HG03108 (cell line): Measurements from ENCODE around the gene S100A9.
"Not testable (repeated sequence)": the region's sequence is repeated elsewhere in the genome, so short reads cannot be mapped to it uniquely, and the experiment has no call there.

ENCODE experiments used
- ATAC-seq: cut with Tn5 transposase; IDR thresholded peaks from one replicate; pipeline ENCODE4 v1.9.1; 2021; ENCODE audit warnings: moderate library complexity; ENCODE audit not compliant: unreplicated experiment

The S100A9 gene

GRCh38 chr1:153403421-153404085, 45.9 kb downstream of the S100A9 start:
- ATAC-seq: no peak

- no peak for ATAC-seq
These were observed 46.5 kb downstream of the S100A9 start for GRCh38 chr1:153404086-153404635.

GRCh38 chr1:153404768-153405167, 47.1 kb downstream of the S100A9 start:
- ATAC-seq: no peak

GRCh38 chr1:153405825-153406599, 48.4 kb downstream of the S100A9 start:
- not testable (repeated sequence) for ATAC-seq

- not testable (repeated sequence) for ATAC-seq
These were observed 49.6 kb downstream of the S100A9 start for GRCh38 chr1:153407274-153407673.
